Endothelial cell (in vitro differentiated cells): ENCODE results near the gene PLGRKT. TPM values are rescaled to one million over a fixed set of nuclear protein-coding genes. Genes with fewer than 3 reads are reported as not detected.

Source experiments
- DNase-seq: peaks from one replicate; pipeline ENCODE4 v3.0.0; 2021; ENCODE audit warnings: low spot score
- H3K27ac Mint-ChIP-seq: one replicate; pipeline ENCODE4 v1.8.0; 2021; ENCODE audit warnings: mixed read lengths, inconsistent platforms; ENCODE audit not compliant: unreplicated experiment
- H3K27me3 Mint-ChIP-seq: one replicate; pipeline ENCODE4 v1.8.0; 2021; ENCODE audit warnings: mild to moderate bottlenecking, moderate library complexity, mixed read lengths, inconsistent platforms; ENCODE audit not compliant: unreplicated experiment
- H3K36me3 Mint-ChIP-seq: one replicate; pipeline ENCODE4 v1.8.0; 2021; ENCODE audit warnings: mild to moderate bottlenecking, low read depth, mixed read lengths, inconsistent platforms; ENCODE audit not compliant: unreplicated experiment
- H3K4me1 Mint-ChIP-seq: one replicate; pipeline ENCODE4 v1.8.0; 2021; ENCODE audit warnings: mild to moderate bottlenecking, mixed read lengths, inconsistent platforms; ENCODE audit not compliant: unreplicated experiment
- H3K4me3 Mint-ChIP-seq: one replicate; pipeline ENCODE4 v1.8.0; 2021; ENCODE audit warnings: mild to moderate bottlenecking, mixed read lengths, inconsistent platforms; ENCODE audit not compliant: unreplicated experiment
- H3K9me3 Mint-ChIP-seq: one replicate; pipeline ENCODE4 v1.8.0; 2021; ENCODE audit warnings: mixed read lengths, inconsistent platforms; ENCODE audit not compliant: unreplicated experiment
- total RNA-seq: library from RNA; stranded (reverse); fragmentation: NEBNext Ultra II Directional; extraction: Animal tissue kit (Norgen Biotek cat#: 25700); gene quantifications from one replicate; pipeline ENCODE4 v1.2.1, GENCODE V29; 2021; ENCODE audit not compliant: unreplicated experiment
- TF ChIP-seq, protein P1 (sequence below): fragments of 200-600 bp; sonication (generic); IDR thresholded peaks from one replicate; pipeline ENCODE4 v1.5.0; 2021; ENCODE audit warnings: antibody characterized with exemption; ENCODE audit not compliant: unreplicated experiment

Gene PLGRKT
- total RNA-seq, 1 donor from 2014 or later, result 4.8 TPM

DNA sequence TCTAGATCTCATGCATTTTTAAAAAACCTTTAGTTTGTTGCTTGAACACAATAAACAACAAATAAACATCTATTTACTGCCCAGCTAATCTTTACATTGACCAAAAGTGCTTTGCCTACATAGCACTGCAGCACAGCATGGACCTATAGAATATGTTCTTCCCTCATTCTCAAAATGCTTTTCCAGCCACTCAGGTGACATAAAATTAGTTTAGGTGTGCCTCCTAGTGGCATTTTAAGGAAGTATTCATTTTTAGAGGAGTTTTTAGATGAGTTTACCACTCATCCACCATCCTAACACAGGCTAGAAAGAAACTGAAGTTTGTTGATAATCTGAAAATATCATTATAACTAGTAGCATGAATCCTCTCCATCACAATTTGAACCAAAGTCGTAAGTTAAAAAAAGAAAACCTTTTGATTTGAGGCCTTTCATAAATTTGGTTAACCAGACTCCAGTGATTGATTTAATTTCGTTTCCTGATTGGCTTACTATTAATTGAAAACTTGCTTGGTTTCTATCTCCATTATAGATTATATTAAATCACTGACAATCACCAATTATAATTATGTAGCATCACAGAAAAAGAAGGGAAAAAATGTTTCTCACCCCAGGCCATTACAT is 12.6 kb downstream of the PLGRKT start:
- DNase-seq, result no peak
- H3K4me1 Mint-ChIP-seq, result no peaks in the 10 kb centered on the region
- no peaks in the 10 kb centered on the region for H3K36me3 Mint-ChIP-seq
- H3K9me3 Mint-ChIP-seq, result no peaks in the 10 kb centered on the region
- H3K27ac Mint-ChIP-seq, result no peak overlapping the region
- no peaks in the 10 kb centered on the region for H3K27me3 Mint-ChIP-seq
- no peak overlapping the region for H3K4me3 Mint-ChIP-seq
- TF ChIP-seq, protein P1, sequence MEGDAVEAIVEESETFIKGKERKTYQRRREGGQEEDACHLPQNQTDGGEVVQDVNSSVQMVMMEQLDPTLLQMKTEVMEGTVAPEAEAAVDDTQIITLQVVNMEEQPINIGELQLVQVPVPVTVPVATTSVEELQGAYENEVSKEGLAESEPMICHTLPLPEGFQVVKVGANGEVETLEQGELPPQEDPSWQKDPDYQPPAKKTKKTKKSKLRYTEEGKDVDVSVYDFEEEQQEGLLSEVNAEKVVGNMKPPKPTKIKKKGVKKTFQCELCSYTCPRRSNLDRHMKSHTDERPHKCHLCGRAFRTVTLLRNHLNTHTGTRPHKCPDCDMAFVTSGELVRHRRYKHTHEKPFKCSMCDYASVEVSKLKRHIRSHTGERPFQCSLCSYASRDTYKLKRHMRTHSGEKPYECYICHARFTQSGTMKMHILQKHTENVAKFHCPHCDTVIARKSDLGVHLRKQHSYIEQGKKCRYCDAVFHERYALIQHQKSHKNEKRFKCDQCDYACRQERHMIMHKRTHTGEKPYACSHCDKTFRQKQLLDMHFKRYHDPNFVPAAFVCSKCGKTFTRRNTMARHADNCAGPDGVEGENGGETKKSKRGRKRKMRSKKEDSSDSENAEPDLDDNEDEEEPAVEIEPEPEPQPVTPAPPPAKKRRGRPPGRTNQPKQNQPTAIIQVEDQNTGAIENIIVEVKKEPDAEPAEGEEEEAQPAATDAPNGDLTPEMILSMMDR, result peak; percentile 66

DNA sequence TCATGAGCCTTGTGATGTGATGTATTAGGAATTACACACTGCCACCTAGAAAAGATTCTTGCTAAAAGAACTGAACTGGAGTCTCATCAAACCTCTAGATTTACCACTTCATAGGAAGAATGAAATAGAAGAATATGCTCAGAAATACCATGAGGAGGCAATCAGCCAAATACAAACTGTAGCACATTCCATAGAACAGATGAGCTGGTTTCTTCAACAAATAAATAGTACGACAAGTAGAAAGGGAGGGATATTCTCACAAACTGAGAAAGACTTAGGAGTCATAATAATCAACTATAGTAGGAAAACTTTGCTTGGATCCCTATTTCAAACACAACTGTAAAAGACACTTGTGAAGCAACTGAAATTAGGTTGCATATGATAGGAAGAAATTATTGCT is 15.4 kb downstream of the PLGRKT start:
- Mint-ChIP-seq H3K9me3 (no peaks in the 10 kb centered on the region), H3K36me3 (no peaks in the 10 kb centered on the region), H3K27ac (no peak overlapping the region), H3K4me1 (no peaks in the 10 kb centered on the region), H3K4me3 (no peak overlapping the region), H3K27me3 (no peaks in the 10 kb centered on the region)
- no peak for DNase-seq
- TF ChIP-seq, protein P1, result no peak

DNA sequence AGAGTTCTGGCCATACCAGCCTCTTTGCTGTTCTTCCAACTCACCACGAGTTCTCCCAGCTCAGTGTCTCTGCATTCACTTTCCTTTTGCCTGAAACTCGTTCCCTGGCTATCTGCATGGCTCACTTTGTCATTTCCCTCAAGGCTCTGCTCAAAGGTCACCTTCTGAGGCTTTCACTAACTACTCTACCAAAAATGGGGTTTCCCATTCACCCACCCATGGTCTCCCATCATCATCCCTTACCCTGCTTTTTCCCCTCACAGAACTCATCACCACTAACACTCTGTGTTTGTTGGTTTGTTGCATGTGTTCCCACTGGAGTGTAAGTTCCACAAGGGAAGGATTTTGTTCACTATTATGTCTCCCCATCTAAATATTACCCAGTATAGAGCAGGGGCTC is 16.6 kb downstream of the PLGRKT start:
- H3K9me3 Mint-ChIP-seq, result no peaks in the 10 kb centered on the region
- no peak overlapping the region for H3K27ac Mint-ChIP-seq
- no peak overlapping the region for H3K4me3 Mint-ChIP-seq
- TF ChIP-seq, protein P1, result no peak
- no peak for DNase-seq
- no peaks in the 10 kb centered on the region for H3K4me1 Mint-ChIP-seq
- H3K27me3 Mint-ChIP-seq, result peaks cover under 1% of the 10 kb centered on the region
- no peaks in the 10 kb centered on the region for H3K36me3 Mint-ChIP-seq

DNA sequence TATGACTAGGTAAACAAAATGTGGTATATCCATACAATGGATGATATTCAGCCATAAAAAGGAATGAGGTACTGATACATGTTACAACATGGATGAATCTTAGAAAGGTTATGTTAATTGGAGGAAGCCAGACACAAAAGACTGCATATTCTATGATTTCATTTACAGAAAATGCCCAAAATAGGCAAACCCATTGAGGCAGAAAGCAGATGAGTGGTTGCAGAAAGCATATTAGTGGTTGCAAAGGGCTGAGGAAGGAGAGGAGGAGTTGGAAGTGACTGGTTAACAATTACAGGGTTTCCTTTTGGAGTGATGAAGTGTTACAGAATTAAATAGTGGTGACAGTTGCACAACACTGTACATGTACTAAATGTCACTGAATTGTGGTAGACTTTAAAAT is 17.7 kb downstream of the PLGRKT start:
- H3K4me1 Mint-ChIP-seq, result no peaks in the 10 kb centered on the region

DNA sequence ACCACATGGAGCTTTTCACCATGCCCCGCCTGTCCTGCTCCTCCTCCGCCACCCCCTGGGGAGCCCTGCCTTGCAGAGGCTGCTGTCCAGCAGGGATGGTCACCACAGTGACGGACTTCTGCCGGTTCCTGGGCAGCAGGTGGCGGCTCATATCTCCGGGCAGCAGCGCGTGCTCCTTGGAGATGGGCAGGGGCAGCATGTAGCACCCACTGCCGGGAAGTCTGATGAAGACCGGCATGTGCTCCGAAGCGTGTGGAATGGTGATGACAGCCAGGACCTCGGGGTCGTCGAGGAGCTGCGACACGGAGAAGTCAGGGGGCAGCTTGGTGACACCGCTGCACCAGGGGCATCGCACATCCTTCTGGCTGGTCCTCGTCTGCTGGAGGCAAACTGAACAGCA is 19.2 kb downstream of the PLGRKT start:
- Mint-ChIP-seq H3K4me1 (no peaks in the 10 kb centered on the region), H3K27me3 (peaks cover 1% of the 10 kb centered on the region), H3K36me3 (no peaks in the 10 kb centered on the region), H3K27ac (no peak overlapping the region), H3K9me3 (no peaks in the 10 kb centered on the region), H3K4me3 (no peak overlapping the region)
- DNase-seq, result no peak
- TF ChIP-seq, protein P1, result no peak

More for the DNA sequence above, 17.7 kb downstream of the PLGRKT start:
- no peaks in the 10 kb centered on the region for H3K9me3 Mint-ChIP-seq
- H3K36me3 Mint-ChIP-seq, result no peaks in the 10 kb centered on the region
- H3K4me3 Mint-ChIP-seq, result no peak overlapping the region
- DNase-seq, result no peak
- TF ChIP-seq, protein P1, result no peak
- H3K27ac Mint-ChIP-seq, result no peak overlapping the region
- peaks cover 1% of the 10 kb centered on the region for H3K27me3 Mint-ChIP-seq
